AG10803 (cell line): ENCODE measurements around the gene NXF3.
A peak's percentile ranks its signal among the peaks of the same experiment; 100 is the strongest.

ENCODE experiments used
- DNase-seq: peaks from one replicate; pipeline ENCODE4 v3.0.0; 2010; ENCODE audit warnings: low read depth
- H3K4me3 ChIP-seq: 2 replicates; pipeline ENCODE4 v1.5.1; 2011; ENCODE audit warnings: mild to moderate bottlenecking, low read length, control low read depth
- CTCF ChIP-seq: conservative IDR thresholded peaks from 2 replicates; pipeline ENCODE4 v1.5.1; 2011; ENCODE audit warnings: mild to moderate bottlenecking, low read length, control low read depth, inconsistent platforms

The NXF3 gene

GRCh38 chrX:103101299-103102042 is 8.5 kb upstream of the NXF3 start:
- no peak for DNase-seq
- TF ChIP-seq CTCF = no peak

GRCh38 chrX:103100484-103100883 is 7.5 kb upstream of the NXF3 start:
- TF ChIP-seq CTCF = no peak
- no peak for DNase-seq
- no peak overlapping the region for H3K4me3 ChIP-seq

More at GRCh38 chrX:103101299-103102042, 8.5 kb upstream of the NXF3 start:
- H3K4me3 ChIP-seq = no peak overlapping the region

- DNase-seq = no peak
- H3K4me3 ChIP-seq = no peak overlapping the region
- TF ChIP-seq CTCF = no peak
Measured at GRCh38 chrX:103099691-103100090, 6.7 kb upstream of the NXF3 start.

- DNase-seq = no peak
- TF ChIP-seq CTCF = no peak
- no peak overlapping the region for H3K4me3 ChIP-seq
Measured at GRCh38 chrX:103098488-103098887, 5.5 kb upstream of the NXF3 start.

- no peak overlapping the region for H3K4me3 ChIP-seq
- TF ChIP-seq CTCF = no peak
- DNase-seq = no peak
Measured at GRCh38 chrX:103081051-103081450, 11.9 kb downstream of the NXF3 start.

- no peak for DNase-seq
- H3K4me3 ChIP-seq = no peak overlapping the region
- TF ChIP-seq CTCF = no peak
Measured at GRCh38 chrX:103073467-103073866, 19.5 kb downstream of the NXF3 start.

- no peak for TF ChIP-seq CTCF
- peak; percentile 4 for DNase-seq
- no peak overlapping the region for H3K4me3 ChIP-seq
Measured at GRCh38 chrX:103066606-103067005, 26.3 kb downstream of the NXF3 start.
